ENCODE data around the gene CTPS1. TPM values are rescaled to one million over a fixed set of nuclear protein-coding genes. Genes with fewer than 3 reads are reported as not detected.

The CTPS1 gene
- polyA plus RNA-seq, 1 donor (not counting 4 experiments of a cell fraction or from before 2014, with no cell fraction given) = 43.3 TPM

GRCh38 chr1:41003640-41004220 is 24.2 kb downstream of the CTPS1 start:
- Histone ChIP-seq H3K4me2 (ENCODE audit: control insufficient read depth, extremely low read depth, insufficient read depth, low read depth, low read length) (no peak overlapping the region), H3K4me1 (ENCODE audit: control insufficient read depth, extremely low read depth, insufficient read depth, low read length) (peaks cover 48% of the 10 kb centered on the region), H3K79me2 (ENCODE audit: control insufficient read depth, insufficient read depth, low read length) (peaks cover 15% of the 10 kb centered on the region), H3K36me3 (ENCODE audit: control insufficient read depth in 2 of 2, extremely low read depth in 1 of 2, insufficient read depth in 2 of 2, low read length in 2 of 2) (peaks cover 35 to 78% of the 10 kb centered on the region in 2 experiments), H3K4me3 (ENCODE audit: control insufficient read depth in 2 of 3, extremely low read depth in 1 of 3, insufficient read depth in 2 of 3, low read depth in 1 of 3, low read length in 3 of 3) (no peak overlapping the region), H2AFZ (ENCODE audit: control insufficient read depth, low read length) (no peak overlapping the region), H3K9ac (ENCODE audit: control insufficient read depth, extremely low read depth, insufficient read depth, low read length) (no peak overlapping the region), H3K27me3 (ENCODE audit: control insufficient read depth, extremely low read depth, insufficient read depth, low read length) (no peaks in the 10 kb centered on the region), H3K27ac (ENCODE audit: control insufficient read depth, insufficient read depth, low read length) (peak overlapping the region; percentile 55), H3K9me3 (ENCODE audit: control insufficient read depth, low read depth, low read length) (no peaks in the 10 kb centered on the region), H3K9me1 (ENCODE audit: control insufficient read depth, extremely low read depth, insufficient read depth, low read length) (peaks cover 2% of the 10 kb centered on the region), H4K20me1 (ENCODE audit: control insufficient read depth, extremely low read depth, insufficient read depth, low read length) (peaks cover 9% of the 10 kb centered on the region)
- TF ChIP-seq EZH2 (IDR thresholded peaks at IDR 0.05; ENCODE audit: low read length) (no peak), CTCF (optimal IDR thresholded peaks at IDR 0.05 in 1 of 3, IDR thresholded peaks at IDR 0.05 in 1 of 3, conservative IDR thresholded peaks at IDR 0.05 in 1 of 3; ENCODE audit: extremely low read depth in 1 of 3, insufficient read depth in 2 of 3, low read length in 3 of 3) (peak; percentile 72 to 84 (median 80))
- FAIRE-seq (peak; percentile 99), DNase-seq (ENCODE audit: low read depth, low spot score) (peak; percentile 91)
- dilution Hi-C loops (cut with MboI; ENCODE audit: extremely low pct_ligation_motif_present, low sequenced_read_pairs) = no loop called here

- H3K79me2 ChIP-seq (ENCODE audit: control insufficient read depth, insufficient read depth, low read length) = peaks cover 15% of the 10 kb centered on the region
Measured at GRCh38 chr1:41005876-41006275, 26.4 kb downstream of the CTPS1 start.

More at GRCh38 chr1:41005876-41006275, 26.4 kb downstream of the CTPS1 start:
- Histone ChIP-seq H3K9me1 (ENCODE audit: control insufficient read depth, extremely low read depth, insufficient read depth, low read length) (peaks cover 2% of the 10 kb centered on the region), H3K9me3 (ENCODE audit: control insufficient read depth, low read depth, low read length) (no peaks in the 10 kb centered on the region), H3K9ac (ENCODE audit: control insufficient read depth, extremely low read depth, insufficient read depth, low read length) (no peak overlapping the region), H3K4me2 (ENCODE audit: control insufficient read depth, extremely low read depth, insufficient read depth, low read depth, low read length) (no peak overlapping the region), H3K27me3 (ENCODE audit: control insufficient read depth, extremely low read depth, insufficient read depth, low read length) (no peaks in the 10 kb centered on the region), H3K4me1 (ENCODE audit: control insufficient read depth, extremely low read depth, insufficient read depth, low read length) (peaks cover 59% of the 10 kb centered on the region), H3K27ac (ENCODE audit: control insufficient read depth, insufficient read depth, low read length) (peak overlapping the region; percentile 92), H3K4me3 (ENCODE audit: control insufficient read depth in 2 of 3, extremely low read depth in 1 of 3, insufficient read depth in 2 of 3, low read depth in 1 of 3, low read length in 3 of 3) (no peak overlapping the region), H4K20me1 (ENCODE audit: control insufficient read depth, extremely low read depth, insufficient read depth, low read length) (peaks cover 7% of the 10 kb centered on the region), H3K36me3 (ENCODE audit: control insufficient read depth in 2 of 2, extremely low read depth in 1 of 2, insufficient read depth in 2 of 2, low read length in 2 of 2) (peaks cover 46 to 82% of the 10 kb centered on the region in 2 experiments), H2AFZ (ENCODE audit: control insufficient read depth, low read length) (no peak overlapping the region)
- dilution Hi-C loops (cut with MboI; ENCODE audit: extremely low pct_ligation_motif_present, low sequenced_read_pairs) = no loop called here
- no peak for DNase-seq (ENCODE audit: low read depth, low spot score)
- no peak for TF ChIP-seq EZH2 (IDR thresholded peaks at IDR 0.05; ENCODE audit: low read length)
- no peak for TF ChIP-seq CTCF (optimal IDR thresholded peaks at IDR 0.05 in 1 of 3, IDR thresholded peaks at IDR 0.05 in 1 of 3, conservative IDR thresholded peaks at IDR 0.05 in 1 of 3; ENCODE audit: extremely low read depth in 1 of 3, insufficient read depth in 2 of 3, low read length in 3 of 3)
- no peak for FAIRE-seq

Measured in keratinocyte (primary cell).